Upper lobe of right lung (tissue), 1 donor: Measurements from ENCODE around the gene PTBP1. TPM values are rescaled to one million over a fixed set of nuclear protein-coding genes. Genes with fewer than 3 reads are reported as not detected.
A peak's percentile ranks its signal among the peaks of the same experiment; 100 is the strongest.

Experiments used
- ATAC-seq: fragments of 200-7000 bp; cut with Tn5 transposase; one replicate; pipeline ENCODE4 v1.9.1; 2020; ENCODE audit warnings: mild to moderate bottlenecking, moderate library complexity
- DNase-seq: peaks from one replicate; pipeline ENCODE4 v3.0.0-alpha.2; 2020
- H3K27ac ChIP-seq: fragments of 200-600 bp; one replicate; pipeline ENCODE4 v1.8.0; 2022
- H3K27me3 ChIP-seq: fragments of 200-600 bp; one replicate; pipeline ENCODE4 v1.8.0; 2022; ENCODE audit warnings: mild to moderate bottlenecking
- H3K36me3 ChIP-seq: fragments of 200-600 bp; one replicate; pipeline ENCODE4 v1.8.0; 2022
- H3K4me1 ChIP-seq: fragments of 200-600 bp; one replicate; pipeline ENCODE4 v1.8.0; 2022
- H3K4me3 ChIP-seq: fragments of 200-600 bp; one replicate; pipeline ENCODE4 v1.8.0; 2022; ENCODE audit warnings: mild to moderate bottlenecking
- H3K9me3 ChIP-seq: fragments of 200-600 bp; one replicate; pipeline ENCODE4 v1.8.0; 2022
- intact Hi-C: fragments of 100-400 bp; cut with DNase I; formaldehyde crosslinking; loops from one replicate; pipeline ENCODE4 v1.11.0; 2022
- total RNA-seq: library from RNA; stranded (reverse); fragmentation: NEBNext Ultra II Directional; extraction: Animal tissue kit (Norgen Biotek cat#: 25700); gene quantifications from one replicate; pipeline ENCODE4 v1.2.1, GENCODE V29; 2021
- TF ChIP-seq, protein P1 (sequence below): fragments of 200-600 bp; IDR thresholded peaks from one replicate; pipeline ENCODE4 v1.8.0; 2022; ENCODE audit warnings: antibody characterized with exemption
- donor health status: DM: no; HTN: yes; CAD: no; lungs with severe emphysema.

Gene PTBP1
- total RNA-seq, 1 donor from 2014 or later = 245 TPM

DNA sequence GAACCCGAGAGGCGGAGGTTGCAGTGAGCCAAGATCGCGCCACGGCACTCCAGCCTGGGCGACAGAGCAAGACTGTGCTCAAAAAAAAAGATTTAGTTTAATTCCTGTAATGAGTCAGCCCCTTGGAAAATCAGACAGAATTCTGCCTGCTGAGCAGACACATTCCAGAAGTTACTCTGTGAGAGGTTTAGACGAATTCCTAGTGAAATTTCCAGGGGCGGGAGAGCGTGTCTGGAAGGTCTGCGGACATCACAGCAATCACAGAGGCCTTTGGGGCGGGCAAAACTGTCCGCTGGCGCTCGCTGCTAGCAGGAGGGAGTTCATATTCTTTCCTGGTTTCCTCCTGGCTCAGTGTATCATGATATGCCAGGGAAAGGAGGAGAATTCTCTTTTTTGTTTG lies 28.8 kb upstream of the PTBP1 start:
- TF ChIP-seq, protein P1, sequence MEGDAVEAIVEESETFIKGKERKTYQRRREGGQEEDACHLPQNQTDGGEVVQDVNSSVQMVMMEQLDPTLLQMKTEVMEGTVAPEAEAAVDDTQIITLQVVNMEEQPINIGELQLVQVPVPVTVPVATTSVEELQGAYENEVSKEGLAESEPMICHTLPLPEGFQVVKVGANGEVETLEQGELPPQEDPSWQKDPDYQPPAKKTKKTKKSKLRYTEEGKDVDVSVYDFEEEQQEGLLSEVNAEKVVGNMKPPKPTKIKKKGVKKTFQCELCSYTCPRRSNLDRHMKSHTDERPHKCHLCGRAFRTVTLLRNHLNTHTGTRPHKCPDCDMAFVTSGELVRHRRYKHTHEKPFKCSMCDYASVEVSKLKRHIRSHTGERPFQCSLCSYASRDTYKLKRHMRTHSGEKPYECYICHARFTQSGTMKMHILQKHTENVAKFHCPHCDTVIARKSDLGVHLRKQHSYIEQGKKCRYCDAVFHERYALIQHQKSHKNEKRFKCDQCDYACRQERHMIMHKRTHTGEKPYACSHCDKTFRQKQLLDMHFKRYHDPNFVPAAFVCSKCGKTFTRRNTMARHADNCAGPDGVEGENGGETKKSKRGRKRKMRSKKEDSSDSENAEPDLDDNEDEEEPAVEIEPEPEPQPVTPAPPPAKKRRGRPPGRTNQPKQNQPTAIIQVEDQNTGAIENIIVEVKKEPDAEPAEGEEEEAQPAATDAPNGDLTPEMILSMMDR = no peak
- H3K4me1 ChIP-seq = no peaks in the 10 kb centered on the region
- H3K36me3 ChIP-seq = no peaks in the 10 kb centered on the region
- H3K27ac ChIP-seq = no peak overlapping the region
- no peaks in the 10 kb centered on the region for H3K9me3 ChIP-seq
- DNase-seq (no peak), ATAC-seq (no peak)
- H3K4me3 ChIP-seq = no peak overlapping the region
- intact Hi-C loops = loop anchor here (10.0 kb wide), 2 partner anchors 86 to 216 kb away; partner anchors contain the start of genes CFD, ELANE and WDR18
- H3K27me3 ChIP-seq = no peaks in the 10 kb centered on the region

DNA sequence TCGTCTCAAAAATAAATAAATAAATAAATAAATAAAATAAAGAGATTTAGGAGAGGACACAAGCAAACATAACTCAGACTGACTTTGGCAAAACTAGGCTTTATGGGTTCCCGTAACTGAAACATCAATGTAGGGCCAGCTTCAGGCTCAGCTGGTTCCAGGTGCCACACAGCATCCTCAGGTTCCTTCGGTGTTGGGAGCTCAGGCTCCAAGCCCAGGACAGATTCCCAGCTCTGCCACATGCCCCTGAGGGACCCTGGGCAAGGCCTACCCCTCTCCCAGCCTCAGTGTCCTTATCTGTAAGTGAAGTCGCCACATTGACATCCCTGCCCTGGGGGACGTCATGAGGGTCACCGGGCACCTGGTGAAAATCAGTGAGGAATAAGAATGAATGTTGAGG lies 27.6 kb upstream of the PTBP1 start:
- intact Hi-C loops = loop anchor here (5.0 to 10.0 kb wide), 3 partner anchors 85 to 215 kb away; partner anchors contain the start of genes CFD, ELANE and WDR18
- TF ChIP-seq, protein P1 = no peak
- Histone ChIP-seq H3K4me3 (no peak overlapping the region), H3K27me3 (no peaks in the 10 kb centered on the region), H3K9me3 (no peaks in the 10 kb centered on the region), H3K4me1 (no peaks in the 10 kb centered on the region), H3K27ac (no peak overlapping the region), H3K36me3 (no peaks in the 10 kb centered on the region)
- no peak for DNase-seq
- ATAC-seq = no peak

DNA sequence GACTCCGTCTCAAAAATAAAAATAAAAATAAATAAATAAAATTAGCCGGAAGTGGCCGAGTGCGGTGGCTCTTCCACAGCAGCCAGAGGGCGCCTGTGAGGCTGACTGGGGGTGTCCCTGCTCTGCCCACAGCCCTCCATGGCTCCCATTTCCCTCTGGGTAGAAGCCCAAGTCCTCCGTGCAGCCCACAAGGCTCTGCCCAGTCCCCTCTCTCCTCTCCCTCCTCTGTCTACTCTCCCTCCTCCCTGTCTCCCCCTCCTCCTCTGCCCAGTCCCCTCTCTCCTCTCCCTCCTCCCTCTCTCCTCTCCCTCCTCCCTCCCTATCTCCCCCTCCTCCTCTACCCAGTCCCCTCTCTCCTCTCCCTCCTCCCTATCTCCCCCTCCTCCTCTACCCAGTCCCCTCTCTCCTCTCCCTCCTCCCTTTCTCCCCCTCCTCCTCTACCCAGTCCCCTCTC lies 25.9 kb upstream of the PTBP1 start:
- H3K9me3 ChIP-seq = no peaks in the 10 kb centered on the region
- H3K36me3 ChIP-seq = no peaks in the 10 kb centered on the region
- no peak overlapping the region for H3K27ac ChIP-seq
- H3K4me1 ChIP-seq = no peaks in the 10 kb centered on the region
- TF ChIP-seq, protein P1 = peak; percentile 62
- DNase-seq (no peak), ATAC-seq (peak; percentile 65)
- H3K27me3 ChIP-seq = no peaks in the 10 kb centered on the region
- no peak overlapping the region for H3K4me3 ChIP-seq
- intact Hi-C loops = loop anchor here (5.0 kb wide), 1 partner anchor 151 kb away; no protein-coding TSS in a partner anchor

DNA sequence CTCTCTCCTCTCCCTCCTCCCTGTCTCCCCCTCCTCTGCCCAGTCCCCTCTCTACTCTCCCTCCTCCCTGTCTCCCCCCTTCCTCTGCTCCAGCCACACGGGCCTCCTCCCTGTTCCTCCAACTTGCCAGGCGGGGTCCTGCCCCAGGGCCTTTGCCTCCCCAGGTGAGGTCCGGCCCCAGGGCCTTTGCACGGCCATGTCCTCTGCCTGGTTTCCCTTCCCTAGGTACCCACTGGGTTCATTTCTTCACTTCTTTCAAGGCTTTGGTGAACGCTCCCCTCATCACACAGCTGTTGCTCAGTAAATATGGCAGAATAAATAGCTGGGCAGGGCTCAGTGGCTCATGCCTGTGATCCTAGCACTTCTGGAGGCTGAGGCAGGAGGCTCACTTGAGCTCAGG lies 25.2 kb upstream of the PTBP1 start:
- intact Hi-C loops = loop anchor here (5.0 kb wide), 1 partner anchor 150 kb away; no protein-coding TSS in a partner anchor
- Histone ChIP-seq H3K27me3 (no peaks in the 10 kb centered on the region), H3K36me3 (no peaks in the 10 kb centered on the region), H3K9me3 (no peaks in the 10 kb centered on the region), H3K4me3 (no peak overlapping the region), H3K4me1 (no peaks in the 10 kb centered on the region), H3K27ac (no peak overlapping the region)
- TF ChIP-seq, protein P1 = no peak
- DNase-seq (no peak), ATAC-seq (no peak)

DNA sequence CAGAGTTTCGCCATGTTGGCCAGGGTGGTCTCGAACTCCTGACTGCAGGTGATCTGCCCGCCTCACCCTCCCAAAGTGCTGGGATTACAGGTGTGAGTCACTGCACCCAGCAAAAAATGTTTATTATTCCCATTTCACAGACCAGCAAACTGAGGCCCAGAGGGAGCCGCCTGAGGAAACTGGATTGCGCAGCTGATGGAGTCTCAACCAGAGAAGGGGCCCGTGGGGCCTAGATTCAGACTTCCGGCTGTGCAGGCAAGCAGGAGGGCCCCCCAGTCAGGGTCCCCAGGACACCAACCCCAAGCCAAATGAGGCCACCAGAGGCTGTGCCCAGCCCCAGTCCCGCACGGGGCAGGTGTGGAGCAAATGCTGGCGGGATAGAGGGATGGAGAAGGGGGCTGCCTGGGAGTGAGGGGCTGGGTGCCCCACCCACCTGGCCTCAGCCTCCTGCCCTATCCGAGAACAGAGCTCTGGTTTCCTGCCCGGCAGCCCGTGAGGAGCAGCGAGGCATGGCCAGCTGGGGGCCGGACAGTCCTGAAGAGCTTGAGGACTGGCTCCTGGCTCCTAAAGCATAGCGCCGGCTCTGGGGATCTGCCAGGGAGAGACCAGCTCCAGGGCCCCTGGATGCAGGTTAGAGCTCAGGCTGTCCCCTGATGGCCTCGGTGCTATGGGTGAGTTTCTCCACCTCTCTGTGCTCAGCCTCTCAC lies 24.4 kb upstream of the PTBP1 start:
- no peaks in the 10 kb centered on the region for H3K27me3 ChIP-seq
- no peak overlapping the region for H3K27ac ChIP-seq
- DNase-seq (no peak), ATAC-seq (peak; percentile 19)
- H3K36me3 ChIP-seq = no peaks in the 10 kb centered on the region
- H3K9me3 ChIP-seq = no peaks in the 10 kb centered on the region
- TF ChIP-seq, protein P1 = no peak
- H3K4me3 ChIP-seq = no peak overlapping the region
- intact Hi-C loops = loop anchor here (5.0 kb wide), 1 partner anchor 149 kb away; no protein-coding TSS in a partner anchor
- H3K4me1 ChIP-seq = no peaks in the 10 kb centered on the region
